B cell (primary cell): ENCODE results near the gene LPIN3. TPM values are rescaled to one million over a fixed set of nuclear protein-coding genes. Genes with fewer than 3 reads are reported as not detected.

Source experiments
- ATAC-seq: fragments of 200-7000 bp; cut with Tn5 transposase; one replicate; pipeline ENCODE4 v1.10.0; 2021; ENCODE audit warnings: low read depth, mild to moderate bottlenecking, moderate number of reproducible peaks, moderate library complexity
- CTCF ChIA-PET: fragments of 350-600 bp; sonication (Branson Sonifier 250); formaldehyde crosslinking; loops from one replicate; lab custom pipeline; 2021; ENCODE audit warnings: antibody characterized with exemption, inconsistent platforms; lab: Charles Lee
- POLR2A ChIA-PET: fragments of 350-600 bp; sonication (Branson Sonifier 250); formaldehyde crosslinking; loops from one replicate; lab custom pipeline; 2021; ENCODE audit warnings: antibody characterized with exemption; lab: Charles Lee
- DNase-seq: peaks from one replicate; pipeline ENCODE4 v3.0.0; 2013
- H2AFZ ChIP-seq: 2 replicates; pipeline ENCODE4 v1.6.1; 2012; ENCODE audit warnings: mild to moderate bottlenecking, low read depth, low read length; ENCODE audit not compliant: insufficient read depth, poor library complexity, severe bottlenecking
- H3K27ac ChIP-seq, 2 donors: 1 replicate in 1 of 2; 2 replicates in 1 of 2; pipeline ENCODE4 v1.5.1; 2012 to 2013; ENCODE audit warnings: low read length in 2 of 2, mild to moderate bottlenecking in 2 of 2, moderate library complexity in 1 of 2
- H3K27me3 ChIP-seq, 4 experiments: fragments of 200-600 bp in 1 of 4; sonication (generic) in 1 of 4; replicated peaks in 1 of 4; 1 replicate in 2 of 4; 2 replicates in 2 of 4; pipeline versions ENCODE4 v1.6.1 to v1.7.0; 2013 to 2016; ENCODE audit warnings: low read length in 3 of 4, mild to moderate bottlenecking in 2 of 4, mixed read lengths in 1 of 4, moderate library complexity in 1 of 4; ENCODE audit not compliant: insufficient read depth in 4 of 4, control insufficient read depth in 3 of 4; ENCODE audit errors: control extremely low read depth in 1 of 4
- H3K36me3 ChIP-seq, 2 experiments: replicated peaks in 1 of 2; 1 replicate in 1 of 2; 2 replicates in 1 of 2; pipeline versions ENCODE4 v1.6.1 to v1.7.1; 2013; ENCODE audit warnings: low read length in 1 of 2; ENCODE audit not compliant: insufficient read depth in 2 of 2, control insufficient read depth in 1 of 2; ENCODE audit errors: control extremely low read depth in 1 of 2, extremely low read depth in 1 of 2
- H3K4me1 ChIP-seq, 2 donors: fragments of 200-600 bp in 1 of 2; sonication (generic) in 1 of 2; 1 replicate in 1 of 2; 2 replicates in 1 of 2; pipeline versions ENCODE4 v1.5.1 to v1.6.1; 2013 to 2017; ENCODE audit warnings: low read length in 2 of 2; ENCODE audit not compliant: control insufficient read depth in 2 of 2, insufficient read depth in 2 of 2
- H3K4me2 ChIP-seq: replicated peaks from 2 replicates; pipeline ENCODE3; 2012; ENCODE audit warnings: mild to moderate bottlenecking, low read depth, low read length; ENCODE audit not compliant: poor library complexity, severe bottlenecking
- H3K4me3 ChIP-seq, 5 experiments: fragments of 200-600 bp in 1 of 5; sonication (generic) in 1 of 5; 1 replicate in 3 of 5; 2 replicates in 2 of 5; pipeline versions ENCODE4 v1.5.1 to v1.7.0; 2011 to 2016; ENCODE audit warnings: low read length in 4 of 5, mild to moderate bottlenecking in 4 of 5, low read depth in 2 of 5, control low read depth in 1 of 5, moderate library complexity in 1 of 5; ENCODE audit not compliant: insufficient read depth in 1 of 5; ENCODE audit errors: control extremely low read depth in 1 of 5, extremely low read depth in 1 of 5
- H3K79me2 ChIP-seq: fragments of 200-600 bp; sonication (generic); one replicate; pipeline ENCODE4 v1.6.0; 2016; ENCODE audit warnings: low read length; ENCODE audit not compliant: control insufficient read depth, insufficient read depth
- H3K9ac ChIP-seq: fragments of 200-600 bp; sonication (generic); 2 replicates; pipeline ENCODE4 v1.6.1; 2017; ENCODE audit warnings: mild to moderate bottlenecking, low read length, moderate library complexity
- H3K9me3 ChIP-seq, 3 donors: one replicate each; pipeline versions ENCODE4 v1.6.1 to v1.7.1; 2013; ENCODE audit warnings: low read length in 2 of 3; ENCODE audit not compliant: control insufficient read depth in 2 of 3, insufficient read depth in 1 of 3; ENCODE audit errors: control extremely low read depth in 1 of 3
- H4K20me1 ChIP-seq: 2 replicates; pipeline ENCODE4 v1.6.0; 2012; ENCODE audit warnings: mild to moderate bottlenecking, low read length; ENCODE audit not compliant: insufficient read depth, control insufficient read depth, poor library complexity, severe bottlenecking
- H3K27ac Mint-ChIP-seq: one replicate; pipeline ENCODE4 v1.8.0; 2021; ENCODE audit warnings: mixed read lengths
- H3K27me3 Mint-ChIP-seq: one replicate; pipeline ENCODE4 v1.8.0; 2021; ENCODE audit warnings: mixed read lengths
- H3K4me1 Mint-ChIP-seq: one replicate; pipeline ENCODE4 v1.8.0; 2021; ENCODE audit warnings: mixed read lengths
- H3K4me3 Mint-ChIP-seq: one replicate; pipeline ENCODE4 v1.8.0; 2021; ENCODE audit warnings: mixed read lengths
- H3K9me3 Mint-ChIP-seq: one replicate; pipeline ENCODE4 v1.8.0; 2022; ENCODE audit warnings: mixed read lengths; ENCODE audit not compliant: insufficient read depth
- CTCF ChIP-seq: fragments of 200-600 bp; IDR thresholded peaks from one replicate; pipeline ENCODE4 v1.8.0; 2022; ENCODE audit warnings: antibody characterized with exemption, mild to moderate bottlenecking
- EZH2 ChIP-seq: IDR thresholded peaks from 2 replicates; pipeline ENCODE4 v1.6.1; 2012; ENCODE audit warnings: borderline replicate concordance, low read depth, mild to moderate bottlenecking, moderate library complexity, low read length; ENCODE audit not compliant: insufficient read depth, poor library complexity, severe bottlenecking
- WGBS: methylation state at CpG from one replicate; pipeline ENCODE4 v1.1.5; 2013; ENCODE audit warnings: missing lambda C conversion rate; ENCODE audit not compliant: insufficient coverage; 5-methylcytosine and 5-hydroxymethylcytosine counted together
- intact Hi-C: fragments of 100-400 bp; cut with micrococcal nuclease; formaldehyde crosslinking; loops from one replicate; pipeline ENCODE4 v1.10.0; 2022
- polyA plus RNA-seq: library from polyadenylated mRNA; depleted of rRNA; stranded (reverse); fragments of >200 nt; gene quantifications from 2 replicates; pipeline ENCODE4 v1.2.3, GENCODE V29; 2012
- total RNA-seq, 2 donors: library from RNA; stranded (reverse); fragments of 120-200 nt in 1 of 2; gene quantifications; 1 replicate in 1 of 2; 2 replicates in 1 of 2; pipeline versions ENCODE4 v1.2.3 to v1.2.4, GENCODE V29; 2013 to 2022

Gene LPIN3
- total and polyA plus RNA-seq, 2 donors (not counting 1 experiment from before 2014, with no cell fraction given): 0.84 to 1.2 TPM

- no peak for TF ChIP-seq CTCF
- WGBS: 100% methylated on average over 2 of the region's 7 CpGs
- H3K27ac Mint-ChIP-seq: no peak overlapping the region
- POLR2A ChIA-PET: no interaction called here
- Histone ChIP-seq H3K9me3 (no peaks in the 10 kb centered on the region), H2AFZ (no peak overlapping the region), H3K27ac (no peak overlapping the region), H3K4me1 (no peaks in the 10 kb centered on the region), H3K9ac (no peak overlapping the region), H3K4me2 (no peak overlapping the region), H3K4me3 (no peak overlapping the region), H3K27me3 (no peaks in the 10 kb centered on the region), H4K20me1 (no peaks in the 10 kb centered on the region), H3K36me3 (no peaks in the 10 kb centered on the region), H3K79me2 (no peaks in the 10 kb centered on the region)
- CTCF ChIA-PET: no interaction called here
- no peak for DNase-seq
- H3K4me1 Mint-ChIP-seq: no peaks in the 10 kb centered on the region
- no peak overlapping the region for H3K4me3 Mint-ChIP-seq
- no peaks in the 10 kb centered on the region for H3K9me3 Mint-ChIP-seq
- intact Hi-C loops: no loop called here
- H3K27me3 Mint-ChIP-seq: no peaks in the 10 kb centered on the region
- ATAC-seq: no peak
Measured at GRCh38 chr20:41355598-41356203, 15.1 kb downstream of the LPIN3 start.

- Histone ChIP-seq H3K9ac (no peak overlapping the region), H3K27me3 (no peaks in the 10 kb centered on the region), H3K4me3 (no peak overlapping the region), H3K79me2 (no peaks in the 10 kb centered on the region), H4K20me1 (no peaks in the 10 kb centered on the region), H3K4me2 (no peak overlapping the region), H2AFZ (no peak overlapping the region), H3K9me3 (no peaks in the 10 kb centered on the region), H3K27ac (no peak overlapping the region), H3K36me3 (no peaks in the 10 kb centered on the region), H3K4me1 (no peaks in the 10 kb centered on the region)
- intact Hi-C loops: no loop called here
- Mint-ChIP-seq H3K4me1 (no peaks in the 10 kb centered on the region), H3K27ac (no peak overlapping the region), H3K4me3 (no peak overlapping the region), H3K27me3 (no peaks in the 10 kb centered on the region), H3K9me3 (no peaks in the 10 kb centered on the region)
- WGBS: 95% methylated on average over 13 of the region's 13 CpGs
- DNase-seq (no peak), ATAC-seq (no peak)
- ChIA-PET CTCF (no interaction called here), POLR2A (no interaction called here)
- TF ChIP-seq EZH2: no peak
- no peak for TF ChIP-seq CTCF
Measured at GRCh38 chr20:41356951-41357350, 16.3 kb downstream of the LPIN3 start.
